NCI-H446 (cell line): ENCODE data around the gene ADORA2A.
A peak's percentile ranks its signal among the peaks of the same experiment; 100 is the strongest.

Experiments used
- DNase-seq, 2 experiments: peaks; one replicate each; lab custom pipeline; 2025; lab: John Stamatoyannopoulos, UW

ADORA2A gene

DNA sequence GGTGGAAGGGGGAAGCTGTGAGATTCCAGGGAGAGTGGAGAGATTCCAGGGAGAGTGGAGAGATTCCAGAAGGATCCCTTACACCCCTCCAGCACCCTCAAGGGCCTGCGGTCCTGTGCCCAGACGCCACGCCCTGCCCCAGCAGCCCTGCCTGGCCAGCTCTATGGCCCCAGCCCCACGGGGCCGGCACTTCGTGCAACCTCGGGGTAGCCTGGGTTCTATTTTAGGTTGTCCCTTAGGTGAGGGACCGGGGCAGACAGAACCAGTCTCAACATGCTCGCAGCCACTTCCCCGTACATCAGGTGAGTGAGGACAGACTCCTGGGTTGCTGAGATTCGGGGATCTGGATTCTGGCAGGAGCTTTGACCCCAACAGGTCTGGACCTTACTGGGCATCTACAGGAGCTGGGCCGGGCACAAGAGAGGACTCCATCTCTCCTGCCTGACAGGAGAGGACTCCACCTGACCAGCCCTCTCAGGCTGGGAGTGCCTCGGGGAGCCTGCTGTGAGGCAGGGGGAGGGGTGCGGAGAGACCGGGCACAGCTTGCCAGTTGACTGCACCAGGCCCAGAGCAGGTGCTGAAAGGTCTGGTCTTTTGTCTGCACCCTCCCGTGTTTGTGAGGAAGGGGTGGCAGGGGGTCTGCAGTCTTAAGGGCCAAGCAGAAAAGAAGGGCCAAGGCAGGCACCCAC is 8.5 kb upstream of the ADORA2A start:
- DNase-seq = no peak

GRCh38 chr22:24419475-24419850 is 7.9 kb upstream of the ADORA2A start:
- no peak for DNase-seq

DNA sequence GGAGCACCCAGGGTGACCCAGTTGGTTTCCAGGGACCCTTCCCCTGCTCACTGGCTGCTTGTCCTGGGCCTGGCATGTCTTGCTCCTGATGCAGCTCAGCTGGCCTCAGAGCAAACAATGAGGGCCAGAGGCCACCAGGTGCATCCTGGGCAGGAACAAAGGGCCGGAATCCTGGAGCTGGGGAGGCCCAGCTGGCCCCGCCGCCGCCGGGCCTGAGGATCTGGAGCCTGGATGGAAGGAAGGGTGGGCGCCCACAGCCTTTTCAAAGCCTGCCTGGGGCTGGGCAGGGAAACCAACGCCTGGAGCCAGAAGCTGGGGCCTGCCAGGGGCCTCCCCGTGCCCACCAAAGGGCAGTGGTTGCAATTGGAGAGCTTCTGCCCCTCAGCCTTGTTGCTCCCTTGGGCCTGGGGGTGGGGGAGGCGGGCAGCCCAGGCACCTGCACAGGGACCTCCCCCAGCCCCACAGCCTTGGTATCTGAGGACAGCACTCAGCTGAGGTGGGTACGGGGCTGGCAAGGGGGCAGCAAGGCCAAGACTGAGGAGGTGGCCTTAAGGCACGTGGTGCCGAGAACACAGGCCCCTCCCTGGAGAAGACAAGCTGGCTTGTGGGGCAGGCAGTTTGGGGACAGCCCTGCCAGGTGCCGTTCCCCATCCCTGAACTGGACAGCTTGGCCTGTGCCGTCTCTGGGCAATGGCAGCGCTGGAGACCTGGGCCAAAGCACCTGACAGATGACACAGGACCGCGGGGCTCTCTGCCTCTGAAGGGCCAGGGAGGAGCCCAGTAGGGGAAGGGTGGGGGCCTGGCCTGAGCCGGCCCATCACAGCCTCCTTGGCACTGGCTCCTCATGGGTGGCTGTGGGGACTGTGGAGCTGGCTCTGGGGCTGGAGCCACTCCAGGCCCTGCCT is 7.1 kb upstream of the ADORA2A start:
- no peak for DNase-seq

GRCh38 chr22:24420977-24421343 is 6.4 kb upstream of the ADORA2A start:
- no peak for DNase-seq

DNA sequence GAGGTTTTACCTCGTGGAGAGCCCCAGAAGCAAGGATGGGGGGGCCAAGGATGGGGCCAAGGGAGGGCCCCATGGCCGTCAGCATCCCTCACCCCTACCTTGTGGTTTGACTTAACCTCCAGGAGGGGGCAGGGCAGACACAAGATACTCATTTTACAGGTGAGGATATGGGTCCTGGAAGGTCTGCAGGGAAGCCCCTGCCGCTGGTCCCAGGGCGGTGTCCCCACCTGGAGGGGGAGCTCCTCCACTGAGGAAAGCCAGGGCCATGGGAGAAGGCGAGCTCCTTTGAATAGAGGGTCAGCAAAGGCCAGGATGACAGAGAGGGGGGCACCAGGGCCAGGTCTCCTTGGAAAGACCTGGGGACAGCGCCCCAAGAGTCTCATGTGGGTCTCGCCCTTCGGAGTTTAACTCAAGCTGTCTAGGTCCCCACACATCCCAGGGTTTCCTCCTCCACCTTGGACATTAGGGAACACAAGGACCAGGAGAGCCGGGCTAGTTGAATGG is 5.9 kb upstream of the ADORA2A start:
- DNase-seq = no peak

- no peak for DNase-seq
Measured at GRCh38 chr22:24422102-24422665, 5.2 kb upstream of the ADORA2A start.

- peak in 1 of 2 experiments; percentile 20 for DNase-seq
Measured at GRCh38 chr22:24423519-24424000, 3.8 kb upstream of the ADORA2A start.

DNA sequence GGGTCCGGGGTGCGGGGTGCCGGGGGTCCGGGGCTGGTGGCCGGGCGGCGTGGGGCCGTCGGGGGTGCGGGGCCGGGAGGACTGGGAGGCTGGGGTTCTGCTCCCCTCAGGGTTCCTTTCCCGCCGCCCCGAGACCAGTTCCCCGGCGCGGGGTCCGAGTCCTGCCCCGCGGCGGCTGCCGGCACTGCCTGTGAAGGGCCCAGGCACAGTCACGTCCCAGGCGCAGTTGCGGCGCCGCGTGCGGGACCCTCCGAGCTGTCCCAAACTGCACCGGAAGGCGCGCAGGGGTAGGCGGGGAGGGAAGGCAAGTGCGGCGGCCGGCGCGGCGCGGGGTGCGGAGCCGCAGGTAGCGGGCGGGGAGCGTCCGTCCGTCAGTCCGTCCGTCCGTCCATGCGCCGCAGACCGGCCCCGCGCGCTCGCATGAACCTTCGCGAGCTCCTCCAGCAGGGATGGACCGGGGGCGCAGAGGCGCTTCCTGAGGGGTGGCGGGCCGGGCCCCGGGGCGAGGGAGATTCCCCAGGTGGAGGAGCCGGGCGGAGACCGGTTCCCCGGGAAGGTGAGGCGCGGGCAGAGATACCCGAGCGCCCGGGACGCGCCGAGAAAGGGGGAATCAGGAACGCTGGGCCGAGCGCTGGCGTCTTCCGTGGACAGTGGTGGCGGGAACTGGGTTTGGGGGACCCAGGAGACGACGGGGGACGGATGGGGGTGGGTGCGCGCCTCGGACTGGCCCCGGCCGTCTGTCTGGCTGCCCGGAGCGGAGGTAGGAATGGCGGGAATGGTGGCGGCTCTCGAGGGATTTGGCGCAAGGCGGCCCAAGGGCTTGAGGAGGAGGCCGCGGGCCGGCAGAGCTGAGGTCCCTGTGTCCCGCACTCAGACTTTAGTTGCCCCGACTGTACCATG is 3.1 kb upstream of the ADORA2A start:
- DNase-seq = no peak

- DNase-seq = no peak
Measured at GRCh38 chr22:24424901-24425775, 2.3 kb upstream of the ADORA2A start.

DNA sequence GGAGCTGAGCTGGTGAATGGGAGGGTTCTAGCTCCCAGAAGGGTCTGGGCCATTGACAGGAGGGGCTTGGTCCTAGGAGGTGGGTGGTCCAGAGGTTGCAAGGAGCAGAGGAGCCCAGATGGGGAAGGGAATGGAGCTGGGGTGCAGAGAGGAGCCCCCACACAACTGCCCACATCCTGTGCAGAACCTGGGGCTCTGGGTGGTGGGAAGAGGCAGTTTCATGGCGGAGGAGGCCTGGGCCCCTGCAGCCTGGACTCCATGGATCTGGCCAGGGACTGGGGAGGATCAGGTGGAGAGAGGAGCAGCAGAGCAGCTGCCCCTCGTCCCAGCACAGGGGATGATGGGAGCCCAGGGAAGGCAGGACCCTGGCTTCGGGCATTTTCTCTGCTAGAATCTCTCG is 963 bp upstream of the ADORA2A start:
- DNase-seq = no peak

GRCh38 chr22:24426851-24427499 is 424 bp upstream of the ADORA2A start:
- no peak for DNase-seq

DNA sequence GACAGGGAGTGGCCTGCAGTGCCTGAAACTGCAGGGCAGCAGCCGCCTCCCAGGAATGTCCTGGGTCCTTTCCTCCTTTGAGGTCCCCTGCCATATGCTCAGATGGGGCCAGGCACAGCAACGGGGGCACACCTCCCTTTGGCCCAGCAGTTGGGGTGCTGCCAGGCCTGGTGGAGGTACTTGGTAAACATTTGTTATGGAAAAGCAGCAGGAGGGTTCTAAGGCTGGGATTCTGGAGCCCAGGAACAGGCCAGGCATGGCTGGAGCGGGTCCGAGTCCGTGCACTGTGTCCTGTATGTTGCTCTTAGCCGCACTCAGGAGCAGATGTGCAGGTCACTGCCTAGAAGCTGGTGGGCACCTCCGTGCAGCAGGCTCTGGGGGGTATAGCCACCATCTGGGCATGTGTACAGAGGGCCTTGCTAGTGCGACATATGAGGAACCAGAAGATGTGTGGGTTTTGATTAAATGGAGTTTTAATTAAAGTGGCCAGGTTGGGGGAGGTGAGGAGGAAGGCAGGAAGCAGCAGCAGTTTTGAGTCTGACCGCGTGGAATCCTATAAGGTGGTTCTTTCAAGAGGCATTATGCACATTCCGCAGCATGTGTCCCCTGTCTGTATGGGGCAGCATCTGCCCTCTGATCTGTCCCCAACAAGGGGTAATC is 1.5 kb downstream of the ADORA2A start:
- peak in 1 of 2 experiments; percentile 54 for DNase-seq

GRCh38 chr22:24429411-24430365 is 2.3 kb downstream of the ADORA2A start:
- peak; percentile 78 to 94 for DNase-seq

GRCh38 chr22:24430431-24431308 is 3.3 kb downstream of the ADORA2A start:
- DNase-seq = peak; percentile 70 to 92

GRCh38 chr22:24431309-24432034 is 4.1 kb downstream of the ADORA2A start:
- no peak for DNase-seq

DNA sequence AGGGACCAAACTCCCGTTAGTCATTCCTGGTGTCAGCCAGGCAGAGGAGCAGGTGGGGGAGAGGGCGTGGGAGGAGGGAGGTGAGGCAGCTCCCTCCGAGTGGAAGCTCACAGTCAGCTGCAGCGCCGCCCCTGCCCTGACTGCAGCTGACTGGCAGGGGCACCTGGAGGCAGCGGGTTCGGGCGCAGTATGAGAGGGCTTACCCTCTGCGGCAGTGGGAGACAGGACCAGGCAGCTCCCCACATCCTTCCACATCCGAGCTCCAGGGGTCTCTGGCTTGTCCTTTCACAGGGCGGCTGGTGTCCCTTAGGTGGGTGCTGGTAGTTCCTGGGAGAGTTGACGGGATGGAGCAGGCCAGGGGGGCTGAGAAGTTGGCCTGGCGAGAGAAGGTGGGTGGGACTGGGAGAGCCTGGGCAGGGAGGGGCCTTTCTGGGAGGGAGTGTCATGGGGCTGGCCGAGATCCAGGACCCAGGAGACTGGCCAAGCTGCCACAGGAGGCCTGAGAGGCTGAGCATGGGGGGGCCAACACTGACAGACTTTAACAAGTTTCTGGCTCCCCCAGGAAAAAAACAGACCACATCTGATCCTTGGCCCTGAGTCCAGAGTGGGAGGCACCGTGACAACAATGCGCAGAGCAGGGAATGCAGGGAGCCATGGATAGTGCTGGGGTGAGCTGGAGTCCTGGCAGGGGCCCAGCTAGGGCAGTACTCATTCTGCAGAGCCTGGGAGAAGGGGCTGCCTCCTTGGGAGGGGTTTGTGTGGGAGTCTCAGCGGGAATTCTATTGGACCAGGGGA is 4.9 kb downstream of the ADORA2A start:
- peak; percentile 76 to 93 for DNase-seq
